GM19468 (cell line): ENCODE measurements around the gene SULT4A1.

Experiments
- ATAC-seq: cut with Tn5 transposase; IDR thresholded peaks from one replicate; pipeline ENCODE4 v1.9.1; 2021; ENCODE audit warnings: mild to moderate bottlenecking, moderate library complexity, moderate number of reproducible peaks; ENCODE audit not compliant: unreplicated experiment; ENCODE audit errors: extremely low read depth

The SULT4A1 gene

DNA sequence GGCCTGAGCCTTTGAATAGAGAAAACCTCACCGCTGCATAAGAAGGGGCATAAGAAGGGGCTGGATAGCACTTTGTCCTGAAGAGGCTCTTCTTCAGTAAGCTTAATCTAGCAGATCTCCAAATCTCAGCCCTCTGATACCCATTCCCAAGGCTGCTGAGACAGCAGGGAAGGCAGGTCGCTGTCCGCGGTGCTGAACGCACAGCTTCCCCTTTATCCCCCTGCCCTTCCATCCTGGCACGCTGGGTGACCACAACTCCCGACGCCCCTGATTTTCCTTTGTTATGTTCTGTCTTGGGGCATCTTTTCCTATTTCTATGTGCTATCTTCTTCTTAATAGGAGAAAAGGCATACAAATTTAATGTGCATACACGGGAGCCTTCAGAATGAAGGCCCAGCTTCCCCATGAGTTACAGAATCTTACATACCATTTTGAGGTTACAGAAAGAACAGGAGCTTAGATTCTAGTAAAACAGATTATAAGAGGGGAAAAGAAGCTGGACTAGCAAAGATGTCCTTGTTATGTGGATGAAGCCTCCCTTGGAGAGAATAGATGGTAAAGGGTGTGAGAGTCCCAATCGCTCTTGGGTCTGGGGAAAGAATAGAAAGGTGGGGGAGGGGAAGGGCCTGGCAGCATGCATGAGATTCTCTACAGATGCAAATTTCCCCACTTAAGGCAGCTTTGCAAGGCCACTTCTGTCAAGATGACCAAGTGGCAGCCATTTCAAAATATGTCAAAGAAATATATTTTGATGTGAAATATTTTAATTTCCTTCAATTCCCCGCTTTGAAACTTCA, 5.7 kb upstream of the SULT4A1 start:
- ATAC-seq = no peak

DNA sequence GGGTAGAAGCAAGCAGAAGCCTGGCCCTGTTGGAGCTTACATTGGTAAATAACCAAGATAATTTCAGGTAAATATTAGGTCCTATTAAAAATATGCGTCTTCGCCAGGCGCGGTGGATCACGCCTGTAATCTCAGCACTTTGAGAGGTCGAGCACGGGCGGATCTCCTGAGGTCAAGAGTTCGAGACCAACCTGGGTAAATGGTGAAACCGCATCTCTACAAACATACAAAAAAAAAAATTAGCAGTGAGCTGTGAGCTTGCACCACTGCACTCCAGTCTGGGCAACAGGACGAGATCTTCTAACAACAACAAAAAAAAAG, 529 bp upstream of the SULT4A1 start:
- no peak for ATAC-seq

DNA sequence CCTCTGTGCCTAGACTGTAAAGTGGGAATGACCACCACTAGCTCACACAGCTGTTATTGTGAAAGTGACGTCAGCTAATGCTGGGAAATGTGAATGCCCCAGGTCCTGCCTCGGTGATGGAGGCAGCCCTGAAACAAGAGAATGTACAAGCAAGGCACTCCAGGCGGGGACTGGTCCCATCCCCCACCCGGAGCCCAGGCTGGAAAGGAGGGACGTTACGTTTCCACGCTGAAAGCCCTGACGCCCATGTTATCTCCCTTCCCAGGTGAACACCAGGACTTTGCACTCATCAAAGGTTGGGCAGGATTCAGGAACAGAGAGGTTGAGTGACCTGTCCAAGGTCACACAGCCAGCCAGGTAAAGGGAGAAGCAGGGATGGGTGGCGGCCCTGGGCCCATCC, 784 bp downstream of the SULT4A1 start:
- ATAC-seq = no peak

- ATAC-seq = no peak
Observed at GRCh38 chr22:43860831-43861230, 1.5 kb downstream of the SULT4A1 start.

DNA sequence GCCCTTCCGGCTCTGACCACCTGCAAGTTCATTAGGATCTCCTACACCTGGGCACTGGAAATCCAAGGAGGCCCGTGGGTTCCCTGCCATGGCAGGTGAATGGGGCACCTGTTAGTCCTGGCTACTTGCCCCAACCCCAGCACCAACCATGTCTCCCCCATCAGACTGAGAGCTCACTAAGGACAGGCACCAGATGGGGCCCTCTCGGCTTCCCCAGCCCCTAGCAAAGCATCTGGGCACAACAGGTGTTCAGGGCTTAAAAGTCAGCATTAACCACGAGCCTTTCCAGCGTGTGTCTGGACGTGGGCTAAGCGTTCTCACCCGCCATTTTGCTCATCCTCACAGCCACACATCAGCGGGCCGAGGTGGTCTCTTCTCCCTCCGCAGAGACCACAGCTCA, 2.2 kb downstream of the SULT4A1 start:
- no peak for ATAC-seq

DNA sequence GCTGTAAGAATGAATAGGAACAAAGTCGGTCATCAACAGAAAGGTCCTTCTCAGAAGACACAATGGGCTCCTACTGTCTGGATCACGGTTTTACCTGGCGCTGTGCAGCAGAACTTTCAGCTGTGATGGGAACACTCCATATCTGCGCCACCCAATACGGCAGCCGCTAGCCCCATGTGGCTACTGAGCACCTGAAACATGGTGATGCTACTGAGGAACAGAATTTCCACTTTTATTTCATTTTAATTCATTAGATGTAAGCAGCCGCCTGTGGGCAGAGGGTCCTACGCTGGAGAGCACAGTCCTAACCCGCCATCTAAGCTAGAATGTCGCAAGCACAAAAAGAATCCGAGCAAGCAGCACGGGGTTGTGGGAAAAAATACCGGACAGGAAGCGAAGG, 2.7 kb downstream of the SULT4A1 start:
- no peak for ATAC-seq

DNA sequence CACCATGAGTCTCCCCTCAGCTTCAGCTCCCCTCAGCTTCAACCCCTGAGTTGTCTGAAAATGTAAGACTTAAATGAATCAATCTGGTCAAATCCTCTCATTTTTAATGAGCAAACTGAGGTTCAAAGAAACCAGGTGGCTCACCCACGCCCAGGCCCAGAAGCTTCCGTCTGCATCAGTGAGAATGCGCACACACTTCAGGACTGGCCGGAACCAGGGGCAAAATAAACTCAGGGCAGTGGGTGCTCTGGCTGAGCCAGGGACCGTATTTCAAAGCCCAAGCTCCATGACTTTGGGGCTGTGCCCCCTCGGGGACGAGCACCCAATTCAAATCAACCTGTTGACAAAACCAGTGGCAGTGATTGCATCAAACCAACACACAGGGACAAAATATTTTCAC, 3.1 kb downstream of the SULT4A1 start:
- ATAC-seq = no peak

- ATAC-seq = no peak
Observed at GRCh38 chr22:43858156-43858895, 4.0 kb downstream of the SULT4A1 start.

DNA sequence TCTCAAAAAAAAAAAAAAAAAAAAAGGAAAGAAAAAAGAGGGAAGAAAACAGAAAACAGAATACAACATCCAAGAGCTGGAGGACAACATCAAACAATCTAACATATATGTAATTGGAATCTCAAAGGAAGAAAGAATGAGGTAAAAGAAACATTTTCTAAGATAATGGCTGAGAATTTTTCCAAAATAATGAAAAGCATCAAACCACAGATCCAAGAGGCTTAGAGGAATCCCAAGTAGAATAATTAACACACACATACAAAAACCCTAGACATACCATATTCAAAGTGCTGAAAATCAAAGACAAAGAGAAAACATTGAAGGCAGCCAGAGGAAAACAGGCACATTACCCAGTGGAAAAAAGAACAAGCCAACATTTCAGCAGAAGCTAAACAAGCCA, 4.9 kb downstream of the SULT4A1 start:
- ATAC-seq = no peak

- ATAC-seq = no peak
Observed at GRCh38 chr22:43855431-43855830, 6.9 kb downstream of the SULT4A1 start.

DNA sequence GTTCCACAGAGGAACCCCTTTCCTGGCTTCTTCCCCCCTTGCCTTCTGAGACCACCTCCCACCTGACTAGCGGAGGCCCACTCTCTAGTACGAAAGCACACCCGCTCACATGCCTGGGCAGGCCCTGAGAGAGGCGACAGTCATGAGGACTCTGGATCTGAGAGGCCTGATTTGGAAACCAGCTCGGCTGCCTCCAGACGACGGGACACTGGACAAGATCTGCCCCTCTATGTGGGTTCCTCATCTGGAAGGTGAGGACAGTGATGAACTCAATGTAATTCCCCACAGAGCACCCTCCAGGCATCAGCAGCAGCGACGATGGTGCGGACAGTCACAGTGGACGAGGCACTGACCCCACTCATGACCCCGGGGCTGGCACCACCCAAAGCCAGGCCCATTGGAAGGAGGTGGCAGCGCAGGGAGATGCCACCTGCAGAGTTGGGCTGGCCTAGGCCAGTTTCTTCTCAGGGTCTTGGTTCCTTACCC, 7.5 kb downstream of the SULT4A1 start:
- no peak for ATAC-seq

DNA sequence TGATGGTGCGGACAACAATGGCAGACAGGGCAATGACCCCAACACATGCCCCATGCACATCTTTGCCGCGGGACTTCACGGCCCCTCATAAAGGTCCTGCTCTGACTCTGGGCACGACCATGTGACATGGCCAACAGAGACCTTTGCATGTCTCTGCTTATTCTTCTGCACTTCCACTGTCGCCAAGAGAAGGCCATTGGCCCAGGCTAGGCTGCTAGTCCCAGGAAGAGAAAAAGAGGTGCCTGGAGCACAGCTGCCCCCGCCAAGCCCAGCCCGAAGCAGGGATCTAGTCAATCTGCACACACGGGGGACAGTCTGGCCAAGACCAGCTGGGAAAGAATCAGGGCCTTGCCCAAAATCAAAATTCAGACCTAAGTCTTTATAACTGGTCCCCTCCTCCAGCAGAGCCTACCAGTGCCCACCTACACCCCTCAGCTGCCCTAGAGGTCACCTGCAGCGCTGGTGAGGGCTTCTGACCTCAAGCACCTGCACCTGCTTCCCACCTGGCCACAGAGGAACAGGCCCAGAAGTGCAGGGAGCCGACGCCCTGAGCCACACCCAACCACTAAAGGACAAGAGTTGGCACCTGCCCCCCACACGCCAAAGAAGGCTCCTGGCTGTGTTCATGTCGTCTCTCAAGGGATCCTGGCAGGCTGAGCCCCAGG, 8.1 kb downstream of the SULT4A1 start:
- ATAC-seq = no peak

- ATAC-seq = no peak
Observed at GRCh38 chr22:43853328-43853931, 8.9 kb downstream of the SULT4A1 start.

- ATAC-seq = no peak
Observed at GRCh38 chr22:43852573-43853327, 9.6 kb downstream of the SULT4A1 start.

DNA sequence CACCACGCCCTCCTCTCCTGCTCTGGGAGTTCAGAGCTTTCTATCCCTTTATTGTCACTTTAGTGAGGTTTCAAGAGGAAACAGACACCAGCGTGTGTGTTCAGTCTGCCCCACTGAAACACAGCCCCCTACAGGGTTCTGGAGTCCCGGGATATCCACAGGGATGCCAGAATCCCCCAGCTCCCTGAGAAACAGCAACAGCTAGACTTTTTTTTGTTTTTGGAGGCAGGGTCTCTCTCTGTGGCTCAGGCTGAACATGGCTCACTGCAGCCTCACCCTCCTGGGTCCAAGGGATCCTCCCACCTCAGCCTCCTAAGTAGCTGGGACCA, 10.4 kb downstream of the SULT4A1 start:
- no peak for ATAC-seq

GRCh38 chr22:43851058-43851978, 11.0 kb downstream of the SULT4A1 start:
- no peak for ATAC-seq

GRCh38 chr22:43850529-43850928, 11.8 kb downstream of the SULT4A1 start:
- no peak for ATAC-seq

GRCh38 chr22:43849731-43850130, 12.6 kb downstream of the SULT4A1 start:
- ATAC-seq = no peak
